ENCODE measurements around the gene GPR160.

DNA sequence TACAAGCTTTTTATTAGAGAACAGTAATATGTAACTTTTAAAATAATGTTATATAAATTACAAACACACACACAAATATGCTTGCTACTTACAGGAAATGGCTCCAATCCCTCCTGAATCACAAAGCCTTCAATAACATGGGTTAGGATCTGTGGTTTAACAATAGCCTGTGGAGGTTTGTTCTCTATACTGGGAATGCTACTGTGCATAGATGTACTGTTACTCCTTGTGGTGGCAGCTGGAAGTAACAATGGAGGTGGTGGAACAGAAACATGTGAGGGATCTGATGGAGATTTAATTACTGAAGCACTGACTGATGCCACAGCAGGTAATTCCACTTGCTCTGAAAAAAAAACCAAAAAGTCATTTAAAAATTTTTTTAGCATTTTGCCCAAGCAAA, 79.3 kb downstream of the GPR160 start:
- TF ChIP-seq, protein P1, sequence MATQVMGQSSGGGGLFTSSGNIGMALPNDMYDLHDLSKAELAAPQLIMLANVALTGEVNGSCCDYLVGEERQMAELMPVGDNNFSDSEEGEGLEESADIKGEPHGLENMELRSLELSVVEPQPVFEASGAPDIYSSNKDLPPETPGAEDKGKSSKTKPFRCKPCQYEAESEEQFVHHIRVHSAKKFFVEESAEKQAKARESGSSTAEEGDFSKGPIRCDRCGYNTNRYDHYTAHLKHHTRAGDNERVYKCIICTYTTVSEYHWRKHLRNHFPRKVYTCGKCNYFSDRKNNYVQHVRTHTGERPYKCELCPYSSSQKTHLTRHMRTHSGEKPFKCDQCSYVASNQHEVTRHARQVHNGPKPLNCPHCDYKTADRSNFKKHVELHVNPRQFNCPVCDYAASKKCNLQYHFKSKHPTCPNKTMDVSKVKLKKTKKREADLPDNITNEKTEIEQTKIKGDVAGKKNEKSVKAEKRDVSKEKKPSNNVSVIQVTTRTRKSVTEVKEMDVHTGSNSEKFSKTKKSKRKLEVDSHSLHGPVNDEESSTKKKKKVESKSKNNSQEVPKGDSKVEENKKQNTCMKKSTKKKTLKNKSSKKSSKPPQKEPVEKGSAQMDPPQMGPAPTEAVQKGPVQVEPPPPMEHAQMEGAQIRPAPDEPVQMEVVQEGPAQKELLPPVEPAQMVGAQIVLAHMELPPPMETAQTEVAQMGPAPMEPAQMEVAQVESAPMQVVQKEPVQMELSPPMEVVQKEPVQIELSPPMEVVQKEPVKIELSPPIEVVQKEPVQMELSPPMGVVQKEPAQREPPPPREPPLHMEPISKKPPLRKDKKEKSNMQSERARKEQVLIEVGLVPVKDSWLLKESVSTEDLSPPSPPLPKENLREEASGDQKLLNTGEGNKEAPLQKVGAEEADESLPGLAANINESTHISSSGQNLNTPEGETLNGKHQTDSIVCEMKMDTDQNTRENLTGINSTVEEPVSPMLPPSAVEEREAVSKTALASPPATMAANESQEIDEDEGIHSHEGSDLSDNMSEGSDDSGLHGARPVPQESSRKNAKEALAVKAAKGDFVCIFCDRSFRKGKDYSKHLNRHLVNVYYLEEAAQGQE (IDR thresholded peaks at IDR 0.05; ENCODE audit: low read depth), result no peak
- no peak for TF ChIP-seq TAF1 (IDR thresholded peaks at IDR 0.05; ENCODE audit: low read depth)
- TF ChIP-seq CREB1 (IDR thresholded peaks at IDR 0.05; ENCODE audit: low read depth), result no peak
- TF ChIP-seq EP300 (IDR thresholded peaks at IDR 0.05; ENCODE audit: borderline replicate concordance), result no peak
- TF ChIP-seq EGR1 (IDR thresholded peaks at IDR 0.05), result no peak
- no peak for TF ChIP-seq NFIC (IDR thresholded peaks at IDR 0.05)
- no peak for TF ChIP-seq ZBTB7A (IDR thresholded peaks at IDR 0.05; ENCODE audit: low read depth)
- no peak for TF ChIP-seq TCF12 (IDR thresholded peaks at IDR 0.05; ENCODE audit: low read depth)
- TF ChIP-seq, protein P2, sequence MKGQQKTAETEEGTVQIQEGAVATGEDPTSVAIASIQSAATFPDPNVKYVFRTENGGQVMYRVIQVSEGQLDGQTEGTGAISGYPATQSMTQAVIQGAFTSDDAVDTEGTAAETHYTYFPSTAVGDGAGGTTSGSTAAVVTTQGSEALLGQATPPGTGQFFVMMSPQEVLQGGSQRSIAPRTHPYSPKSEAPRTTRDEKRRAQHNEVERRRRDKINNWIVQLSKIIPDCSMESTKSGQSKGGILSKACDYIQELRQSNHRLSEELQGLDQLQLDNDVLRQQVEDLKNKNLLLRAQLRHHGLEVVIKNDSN (IDR thresholded peaks at IDR 0.05), result no peak
- TF ChIP-seq RAD21 (IDR thresholded peaks at IDR 0.05; ENCODE audit: low read depth), result no peak
- TF ChIP-seq, protein P3, sequence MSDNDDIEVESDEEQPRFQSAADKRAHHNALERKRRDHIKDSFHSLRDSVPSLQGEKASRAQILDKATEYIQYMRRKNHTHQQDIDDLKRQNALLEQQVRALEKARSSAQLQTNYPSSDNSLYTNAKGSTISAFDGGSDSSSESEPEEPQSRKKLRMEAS (IDR thresholded peaks at IDR 0.05), result no peak
- TF ChIP-seq FOXM1 (IDR thresholded peaks at IDR 0.05; ENCODE audit: borderline replicate concordance, low read depth), result no peak
- TF ChIP-seq YY1 (IDR thresholded peaks at IDR 0.05; ENCODE audit: low read depth), result no peak
- no peak for TF ChIP-seq CEBPB (IDR thresholded peaks at IDR 0.05)
